NCI-H2171 (cell line): ENCODE data around the gene MAP3K14.
A peak's percentile ranks its signal among the peaks of the same experiment; 100 is the strongest.

Experiments used
- DNase-seq: peaks from one replicate; lab custom pipeline; 2025; lab: John Stamatoyannopoulos, UW

The MAP3K14 gene

DNA sequence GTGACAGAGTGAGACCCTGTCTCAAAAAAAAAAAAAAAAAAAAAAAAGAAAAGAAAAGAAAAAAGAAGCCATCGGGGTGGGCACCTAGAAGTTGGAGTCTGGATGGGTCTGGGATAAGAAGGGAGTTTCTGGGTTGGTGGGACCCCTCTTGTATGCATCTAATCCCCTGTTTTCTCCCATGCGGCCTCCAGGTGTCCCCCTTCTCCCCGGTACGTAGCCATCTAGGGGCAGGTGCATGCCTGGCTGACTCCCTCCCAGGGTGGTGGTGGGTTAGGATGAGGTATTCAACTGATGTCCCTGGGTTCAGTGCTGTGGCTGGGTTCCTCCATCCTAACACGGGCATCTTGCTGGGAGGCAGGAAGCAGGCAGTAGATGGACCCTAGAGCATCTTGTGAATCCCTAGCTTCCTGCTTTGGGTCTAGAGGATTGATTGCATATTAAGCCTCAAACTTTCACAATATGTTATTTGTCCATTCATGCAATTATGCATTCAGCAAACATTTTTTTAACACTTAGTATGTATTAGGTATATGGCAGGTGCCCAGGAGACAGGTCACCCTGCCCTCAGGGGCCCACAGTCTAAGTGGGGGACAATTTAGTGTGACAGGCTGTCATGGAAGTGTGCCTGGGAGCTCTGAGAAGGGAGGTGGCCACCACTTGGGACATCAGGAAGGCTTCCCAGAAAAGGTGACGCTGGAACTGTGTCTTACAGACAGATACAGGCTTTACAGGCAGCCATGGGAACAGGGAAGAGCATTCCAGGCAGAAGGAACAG is 82.0 kb downstream of the MAP3K14 start:
- no peak for DNase-seq

DNA sequence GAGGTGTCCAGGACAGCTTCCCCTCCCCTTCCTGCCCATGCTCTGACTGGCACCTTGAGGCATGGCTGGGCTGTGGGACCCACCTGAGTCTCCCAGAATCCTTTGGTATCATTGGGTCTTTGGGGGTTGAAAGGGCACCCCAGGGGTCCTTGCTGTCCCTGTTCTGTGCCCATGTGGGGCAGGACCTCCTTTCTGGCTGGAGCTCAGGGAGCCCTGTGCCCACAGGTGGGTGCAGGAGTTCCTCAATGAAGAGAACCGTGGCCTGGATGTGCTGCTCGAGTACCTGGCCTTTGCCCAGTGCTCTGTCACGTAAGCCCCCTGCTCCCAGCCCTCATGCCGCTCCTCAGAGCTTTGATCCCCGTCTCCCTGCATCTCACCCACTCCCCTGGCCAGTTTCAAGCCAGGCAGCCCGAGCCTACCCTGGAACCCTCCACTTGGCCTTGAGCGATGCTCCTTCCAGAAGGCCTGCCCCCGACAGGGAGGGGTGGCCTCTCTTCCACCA is 83.3 kb downstream of the MAP3K14 start:
- no peak for DNase-seq

GRCh38 chr17:45232514-45233422 is 84.1 kb downstream of the MAP3K14 start:
- DNase-seq, result no peak

DNA sequence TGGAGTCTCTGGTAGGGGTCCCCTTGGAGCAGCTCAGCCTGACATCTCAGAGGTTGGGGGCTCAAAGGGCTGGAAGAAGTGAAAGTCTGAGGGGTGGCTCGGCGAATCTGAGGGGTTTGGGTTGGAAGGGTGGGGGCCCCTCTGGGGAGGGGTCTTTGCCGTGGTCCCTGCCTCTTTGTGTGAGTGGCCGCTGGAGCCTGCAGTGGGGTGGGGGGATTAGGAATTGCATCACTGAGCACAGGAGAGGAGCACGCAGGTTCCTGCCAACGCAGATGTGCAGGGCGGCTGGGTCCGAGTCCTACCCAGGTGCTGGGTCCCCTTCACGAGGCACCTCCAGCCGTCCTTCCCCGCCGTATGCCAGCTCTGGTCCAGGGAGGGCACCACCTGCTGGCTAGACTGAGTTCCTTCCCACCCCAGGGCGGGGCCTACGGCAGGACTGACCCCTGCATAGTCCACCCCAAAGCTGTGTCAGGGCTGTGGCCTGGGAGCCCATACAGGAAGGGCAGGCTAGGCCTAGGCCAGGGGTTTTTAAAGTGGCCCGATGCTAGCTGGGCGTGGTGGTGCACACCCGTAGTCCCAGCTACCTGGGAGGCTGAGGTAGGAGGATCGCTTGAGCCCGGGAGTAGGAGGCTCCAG is 85.2 kb downstream of the MAP3K14 start:
- DNase-seq, result no peak

DNA sequence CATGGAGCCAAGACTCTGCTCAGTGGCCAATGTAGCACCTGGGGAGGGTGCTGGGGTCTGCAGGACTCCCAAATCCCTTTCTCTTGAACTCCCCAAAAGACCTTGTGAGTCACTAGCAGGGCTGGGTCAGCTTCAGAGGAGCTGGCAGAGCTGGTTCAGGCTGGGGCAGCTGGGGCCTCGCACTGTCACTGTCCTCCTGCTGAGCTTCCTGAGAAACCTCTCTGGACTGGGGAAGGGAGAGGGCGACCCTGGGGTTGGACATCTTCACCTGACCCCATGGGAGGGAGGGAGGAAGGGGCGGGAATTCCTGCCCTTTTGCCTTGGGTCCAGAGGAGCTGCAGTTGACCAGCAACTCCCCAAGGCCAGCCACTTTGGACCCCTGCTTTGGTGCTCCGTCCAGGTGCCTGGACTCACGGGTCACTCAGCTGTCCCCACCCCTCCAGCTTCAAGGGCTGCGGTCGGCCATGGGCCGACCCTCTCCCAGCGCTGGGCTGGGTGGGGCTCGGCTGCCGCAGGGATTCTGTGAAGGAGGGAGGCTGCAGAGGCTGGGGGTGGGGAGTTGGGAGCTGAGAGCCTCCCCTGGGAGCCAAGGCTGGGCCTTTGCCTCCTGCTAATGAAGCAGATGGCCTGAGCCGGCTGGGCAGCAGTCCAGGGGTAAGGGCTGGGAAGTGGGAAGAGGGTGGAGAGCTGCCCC is 85.9 kb downstream of the MAP3K14 start:
- DNase-seq, result peak; percentile 53

DNA sequence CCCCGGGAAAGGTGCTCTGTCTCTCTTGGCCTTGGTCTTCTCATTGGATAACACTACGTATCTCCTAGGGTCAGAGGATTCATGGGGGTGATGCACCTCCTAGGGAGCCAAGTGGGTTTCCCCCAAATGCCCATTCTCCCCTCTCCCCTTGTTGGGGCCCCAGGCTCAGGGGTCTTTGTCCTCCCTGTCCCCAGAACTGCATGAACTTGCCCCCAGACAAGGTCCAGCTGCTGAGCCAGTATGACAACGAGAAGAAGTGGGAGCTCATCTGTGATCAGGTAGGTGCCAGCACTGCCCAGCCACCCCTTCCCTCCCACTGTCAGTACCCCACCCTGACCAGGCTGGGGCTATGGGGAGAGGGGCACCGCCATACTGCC is 86.4 kb downstream of the MAP3K14 start:
- no peak for DNase-seq

GRCh38 chr17:45229681-45230409 is 87.0 kb downstream of the MAP3K14 start:
- DNase-seq, result no peak

DNA sequence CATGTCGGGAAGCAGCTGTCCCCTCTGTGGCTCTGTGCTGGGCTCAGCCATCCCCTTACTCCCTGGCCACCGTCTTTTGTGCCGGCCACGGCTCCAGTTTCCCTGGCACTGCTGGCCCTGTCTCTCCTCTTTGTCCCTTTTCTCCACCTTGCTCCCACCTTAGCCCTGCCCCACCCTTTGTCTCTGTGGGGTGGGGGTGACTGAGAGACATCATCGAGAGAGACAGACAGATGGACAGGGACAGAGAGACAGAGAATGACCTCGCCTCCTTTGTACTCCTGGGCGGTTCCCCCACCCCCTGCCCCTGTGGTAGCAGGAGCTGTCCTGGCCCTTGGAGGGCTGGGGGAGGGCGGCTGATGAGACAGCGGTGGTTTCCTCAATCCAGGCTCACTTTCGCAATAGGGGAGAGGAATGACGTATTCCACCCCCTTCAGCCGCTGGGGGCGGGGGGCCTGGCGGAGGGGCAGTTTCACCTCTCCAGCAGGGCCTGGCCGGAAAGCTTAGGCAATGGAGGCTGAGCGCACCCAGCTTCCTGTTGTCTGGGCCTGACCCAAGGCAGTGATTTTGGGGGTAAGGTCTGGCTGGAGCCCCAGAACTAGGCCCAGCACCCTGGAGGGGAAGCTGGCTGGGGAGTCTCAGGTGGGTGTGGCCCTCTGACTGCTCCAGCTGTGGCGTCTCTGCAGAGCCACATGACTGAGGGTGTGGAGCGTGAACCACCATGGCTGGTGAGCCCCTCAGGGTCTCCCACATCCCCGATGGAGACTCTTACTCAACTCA is 87.9 kb downstream of the MAP3K14 start:
- DNase-seq, result no peak

GRCh38 chr17:45227926-45228762 is 88.7 kb downstream of the MAP3K14 start:
- DNase-seq, result peak; percentile 47

- DNase-seq, result no peak
Observed at GRCh38 chr17:45227101-45227925, 89.5 kb downstream of the MAP3K14 start.

GRCh38 chr17:45226576-45226975 is 90.2 kb downstream of the MAP3K14 start:
- no peak for DNase-seq

DNA sequence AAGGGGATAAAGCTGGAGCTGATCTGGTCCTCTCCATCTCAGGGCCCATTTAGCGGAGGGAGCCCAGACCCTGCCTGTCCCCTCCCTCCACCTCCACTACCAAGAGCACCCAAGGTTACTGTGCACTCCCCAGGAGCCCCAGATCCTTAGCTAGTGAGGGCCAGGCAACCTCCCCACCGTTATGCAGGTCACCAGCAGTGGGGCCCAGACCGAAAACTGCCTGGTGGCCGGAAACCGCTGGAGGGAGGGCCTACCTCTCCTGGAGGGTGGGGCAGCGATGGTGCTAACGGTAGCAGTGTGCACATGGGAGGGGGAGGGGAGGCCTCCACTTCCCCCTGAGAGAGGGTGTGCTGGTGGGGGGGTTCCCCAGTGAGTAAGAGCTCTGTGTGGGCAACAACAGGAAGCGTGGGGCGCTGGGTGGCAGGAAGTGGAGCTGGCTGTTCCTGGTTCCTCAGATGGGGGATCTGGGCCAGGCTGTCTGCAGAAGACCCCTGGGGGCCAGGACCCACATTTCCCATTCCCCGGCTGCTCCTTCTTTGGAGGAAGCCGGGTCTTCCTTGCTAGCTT is 90.8 kb downstream of the MAP3K14 start:
- DNase-seq, result no peak

- no peak for DNase-seq
Observed at GRCh38 chr17:45225051-45225700, 91.6 kb downstream of the MAP3K14 start.

DNA sequence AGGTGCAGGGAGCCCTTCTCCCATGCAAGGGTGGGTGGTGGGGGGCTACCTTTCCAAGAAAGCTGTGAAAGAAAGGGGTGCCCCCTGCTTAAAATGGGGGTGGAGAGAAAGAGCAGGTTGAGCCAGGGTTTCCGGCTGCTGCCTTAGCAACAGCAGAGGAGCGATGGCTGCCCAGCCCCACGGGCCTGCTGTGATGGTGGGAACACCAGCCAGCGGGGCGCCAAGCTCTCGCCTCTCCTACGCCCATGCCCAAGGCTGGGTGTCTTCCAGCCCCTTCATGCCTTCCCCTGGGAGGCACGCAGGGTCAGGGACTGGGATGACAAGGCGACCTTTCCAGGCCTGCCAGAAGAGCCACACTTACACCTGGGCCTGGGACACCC is 92.2 kb downstream of the MAP3K14 start:
- DNase-seq, result no peak

DNA sequence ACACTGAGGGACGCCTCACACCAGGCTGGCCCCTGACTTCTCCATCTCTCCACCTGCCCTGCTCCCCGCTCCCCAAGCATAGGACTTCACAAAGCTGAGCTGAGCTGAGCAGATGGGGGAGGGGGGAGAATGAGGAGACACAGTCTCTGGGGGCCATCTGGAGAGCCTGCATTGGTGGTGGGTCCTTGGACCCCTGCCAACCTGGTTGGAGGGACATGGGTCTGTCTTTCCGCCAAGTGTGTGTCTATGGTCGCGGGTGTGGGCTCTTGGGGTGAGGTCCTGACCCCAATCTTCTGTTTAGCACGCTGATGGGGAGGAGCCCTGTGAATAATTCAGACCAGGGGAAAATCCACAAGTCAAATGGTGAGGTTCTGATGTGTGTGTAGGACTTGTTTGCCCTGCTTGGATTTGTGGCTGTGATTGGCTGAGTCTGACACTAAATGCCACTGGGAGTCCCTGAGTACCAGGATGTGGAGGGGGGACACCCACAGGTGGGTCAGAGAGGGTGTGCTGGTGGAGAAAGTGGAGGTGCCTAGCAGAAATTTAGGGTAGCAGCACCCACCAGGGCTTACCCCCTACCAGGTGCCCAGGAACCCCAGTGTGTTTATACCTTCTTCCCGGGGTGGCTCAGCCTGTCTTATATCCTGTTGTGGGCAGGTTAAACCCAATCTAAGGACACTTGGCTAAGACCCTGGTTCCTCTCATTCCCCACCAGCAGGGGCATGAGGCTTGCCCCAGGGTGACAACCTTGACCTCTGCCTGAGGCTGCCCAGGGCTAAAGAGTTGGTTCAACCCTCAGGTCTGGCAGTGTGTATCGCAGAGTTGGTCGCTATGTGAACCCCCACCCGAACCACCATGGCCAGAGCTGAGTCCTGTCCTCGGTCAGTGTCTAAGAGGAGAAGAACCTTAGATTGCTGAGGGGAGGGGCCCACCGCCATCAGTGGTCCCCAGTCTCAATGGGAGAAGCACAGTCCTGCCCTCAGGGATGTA is 93.0 kb downstream of the MAP3K14 start:
- no peak for DNase-seq

GRCh38 chr17:45222996-45223538 is 93.8 kb downstream of the MAP3K14 start:
- no peak for DNase-seq
